Astrocyte (in vitro differentiated cells and primary cell): Measurements from ENCODE around the gene TESK2.

ENCODE experiments used
- CTCF ChIP-seq: IDR thresholded peaks from 2 replicates; pipeline ENCODE4 v1.5.1; 2011; ENCODE audit warnings: low read depth, mild to moderate bottlenecking, inconsistent platforms, low read length, moderate library complexity; ENCODE audit not compliant: insufficient read depth
- EZH2 ChIP-seq: IDR thresholded peaks from 2 replicates; pipeline ENCODE4 v1.6.1; 2012; ENCODE audit warnings: mild to moderate bottlenecking, low read length, inconsistent platforms; ENCODE audit not compliant: insufficient read depth

GRCh38 chr1:45535988-45536766 is 45.2 kb upstream of the TESK2 start:
- TF ChIP-seq CTCF: no peak
- no peak for TF ChIP-seq EZH2
